ENCODE data around the gene CDC42EP4. TPM values are rescaled to one million over a fixed set of nuclear protein-coding genes. Genes with fewer than 3 reads are reported as not detected.
A peak's percentile ranks its signal among the peaks of the same experiment; 100 is the strongest.

Gene CDC42EP4
- total RNA-seq, 2 donors from 2014 or later: 1.1 to 1.7 TPM

DNA sequence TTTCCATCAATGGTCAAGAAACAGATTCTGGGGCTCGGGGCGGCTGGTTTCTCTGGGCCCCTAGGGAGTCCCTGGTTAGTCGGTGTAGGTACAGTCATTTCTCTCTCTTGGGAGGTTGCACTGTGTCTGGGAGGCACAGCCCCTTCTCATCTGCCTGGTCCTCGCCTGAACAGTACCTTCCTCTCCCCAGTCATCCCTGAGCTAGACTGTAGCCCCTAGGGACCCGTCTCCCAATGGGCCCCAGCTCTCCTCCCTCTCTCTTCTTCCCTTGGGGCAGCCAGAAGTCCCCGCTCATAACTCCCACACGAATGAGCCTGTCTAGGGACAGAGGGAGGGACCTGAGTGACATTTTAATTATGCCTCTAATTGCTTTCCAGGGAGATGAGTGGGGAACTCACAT lies 29.9 kb downstream of the CDC42EP4 start:
- no peaks in the 10 kb centered on the region for H3K9me3 Mint-ChIP-seq
- peaks cover 0 to 5% of the 10 kb centered on the region in 2 donors for H3K27me3 Mint-ChIP-seq
- no peak overlapping the region for H3K27ac Mint-ChIP-seq
- DNase-seq (ENCODE audit: low spot score) (no peak), ATAC-seq (peak in 1 of 2 donors; percentile 22)
- no peaks in the 10 kb centered on the region for H3K4me1 Mint-ChIP-seq (ENCODE audit: low read depth in 2 of 2)
- H3K4me3 Mint-ChIP-seq: no peak overlapping the region
- no peaks in the 10 kb centered on the region for H3K36me3 Mint-ChIP-seq

GRCh38 chr17:73280191-73280590 lies 31.6 kb downstream of the CDC42EP4 start:
- Mint-ChIP-seq H3K27me3 (peaks cover 0 to 5% of the 10 kb centered on the region in 2 donors), H3K9me3 (no peaks in the 10 kb centered on the region), H3K4me1 (ENCODE audit: low read depth in 2 of 2) (no peaks in the 10 kb centered on the region), H3K36me3 (no peaks in the 10 kb centered on the region), H3K4me3 (no peak overlapping the region), H3K27ac (no peak overlapping the region)
- ATAC-seq (no peak), DNase-seq (ENCODE audit: low spot score) (no peak)

DNA sequence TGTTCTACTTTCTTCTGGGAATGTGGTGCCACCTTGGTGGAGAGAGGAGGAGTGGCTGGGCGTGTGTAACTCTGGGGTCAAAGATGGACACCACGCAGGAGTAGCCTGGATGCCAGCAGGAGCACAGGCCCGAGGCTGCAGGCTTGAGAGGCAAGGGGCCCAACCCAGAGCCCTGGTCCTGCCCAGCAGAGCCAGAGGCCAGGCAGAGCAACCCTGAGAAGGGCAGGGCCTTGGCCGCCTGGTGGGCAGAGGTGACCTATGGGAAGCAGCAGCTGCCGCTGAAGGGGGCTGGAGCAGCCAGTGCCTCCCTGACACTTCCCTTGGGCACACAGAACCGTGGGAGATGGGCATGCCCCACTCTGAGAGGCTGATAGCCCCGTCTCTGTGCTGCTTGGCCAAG lies 32.1 kb downstream of the CDC42EP4 start:
- H3K27ac Mint-ChIP-seq: no peak overlapping the region
- H3K4me1 Mint-ChIP-seq (ENCODE audit: low read depth in 2 of 2): no peaks in the 10 kb centered on the region
- H3K36me3 Mint-ChIP-seq: no peaks in the 10 kb centered on the region
- ATAC-seq (no peak), DNase-seq (ENCODE audit: low spot score) (no peak)
- peaks cover 0 to 7% of the 10 kb centered on the region in 2 donors for H3K27me3 Mint-ChIP-seq
- no peak overlapping the region for H3K4me3 Mint-ChIP-seq
- H3K9me3 Mint-ChIP-seq: no peaks in the 10 kb centered on the region

- no peaks in the 10 kb centered on the region for H3K9me3 Mint-ChIP-seq
- DNase-seq (ENCODE audit: low spot score): no peak
- H3K27ac Mint-ChIP-seq: no peak overlapping the region
- ATAC-seq: peak in 1 of 2 donors; percentile 32
- peaks cover 0 to 7% of the 10 kb centered on the region in 2 donors for H3K27me3 Mint-ChIP-seq
- H3K4me3 Mint-ChIP-seq: no peak overlapping the region
- no peaks in the 10 kb centered on the region for H3K4me1 Mint-ChIP-seq (ENCODE audit: low read depth in 2 of 2)
- no peaks in the 10 kb centered on the region for H3K36me3 Mint-ChIP-seq
Observed at GRCh38 chr17:73278465-73279453, 33.0 kb downstream of the CDC42EP4 start.

DNA sequence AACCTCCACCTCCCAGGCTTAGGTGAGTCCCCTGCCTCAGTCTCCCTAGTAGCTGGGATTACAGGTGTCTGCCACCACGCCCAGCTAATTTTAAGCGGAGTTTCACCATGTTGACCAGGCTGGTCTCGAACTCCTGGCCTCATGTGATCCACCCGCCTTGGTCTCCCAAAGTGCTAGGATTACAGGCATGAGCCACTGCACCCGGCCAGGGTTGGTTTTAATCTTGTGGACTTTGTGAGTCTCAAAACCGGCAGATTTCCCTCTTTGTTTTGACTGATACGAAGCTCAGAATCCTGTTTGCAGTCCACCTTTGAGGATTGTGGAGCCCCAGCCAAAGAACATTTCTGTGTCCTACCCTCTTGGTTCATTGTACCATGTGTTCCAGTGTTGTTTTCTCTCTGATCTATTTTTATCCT lies 33.7 kb downstream of the CDC42EP4 start:
- Mint-ChIP-seq H3K9me3 (no peaks in the 10 kb centered on the region), H3K27ac (no peak overlapping the region), H3K27me3 (peaks cover 0 to 7% of the 10 kb centered on the region in 2 donors), H3K4me3 (no peak overlapping the region), H3K36me3 (no peaks in the 10 kb centered on the region), H3K4me1 (ENCODE audit: low read depth in 2 of 2) (no peaks in the 10 kb centered on the region)
- ATAC-seq (no peak), DNase-seq (ENCODE audit: low spot score) (no peak)

DNA sequence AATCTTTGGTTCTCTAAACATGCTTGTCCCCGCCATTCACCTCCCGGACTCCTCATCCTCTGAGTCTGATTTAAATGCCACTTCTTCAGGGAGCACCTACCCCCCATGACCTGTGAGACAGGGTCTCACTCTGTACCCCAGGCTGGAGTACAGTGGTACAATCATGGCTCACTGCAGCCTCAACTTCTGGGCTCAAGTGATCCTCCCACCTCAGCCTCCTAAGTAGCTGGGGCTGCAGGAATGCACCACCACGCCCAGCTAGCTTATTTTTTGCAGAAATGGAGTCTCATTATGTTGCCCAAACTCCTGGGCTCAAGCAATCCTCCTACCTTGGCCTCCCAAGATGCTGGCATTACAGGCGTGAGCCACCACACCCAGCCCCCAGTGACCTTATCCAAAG lies 37.3 kb downstream of the CDC42EP4 start:
- DNase-seq (ENCODE audit: low spot score): no peak
- H3K36me3 Mint-ChIP-seq: no peaks in the 10 kb centered on the region
- no peaks in the 10 kb centered on the region for H3K9me3 Mint-ChIP-seq
- H3K4me3 Mint-ChIP-seq: no peak overlapping the region
- no peak for ATAC-seq
- H3K4me1 Mint-ChIP-seq (ENCODE audit: low read depth in 2 of 2): no peaks in the 10 kb centered on the region
- H3K27ac Mint-ChIP-seq: no peak overlapping the region
- peaks cover 0 to 7% of the 10 kb centered on the region in 2 donors for H3K27me3 Mint-ChIP-seq

GRCh38 chr17:73272906-73273218 lies 38.9 kb downstream of the CDC42EP4 start:
- H3K9me3 Mint-ChIP-seq: no peaks in the 10 kb centered on the region
- H3K36me3 Mint-ChIP-seq: no peaks in the 10 kb centered on the region
- peaks cover 0 to 3% of the 10 kb centered on the region in 2 donors for H3K27me3 Mint-ChIP-seq
- ATAC-seq: no peak
- no peak overlapping the region for H3K27ac Mint-ChIP-seq
- no peak overlapping the region for H3K4me3 Mint-ChIP-seq
- no peak for DNase-seq (ENCODE audit: low spot score)
- H3K4me1 Mint-ChIP-seq (ENCODE audit: low read depth in 2 of 2): no peaks in the 10 kb centered on the region

- Mint-ChIP-seq H3K4me1 (ENCODE audit: low read depth in 2 of 2) (no peaks in the 10 kb centered on the region), H3K27ac (no peak overlapping the region), H3K4me3 (no peak overlapping the region), H3K9me3 (no peaks in the 10 kb centered on the region), H3K27me3 (peaks cover 0 to 3% of the 10 kb centered on the region in 2 donors), H3K36me3 (no peaks in the 10 kb centered on the region)
- ATAC-seq: no peak
- DNase-seq (ENCODE audit: low spot score): no peak
Observed at GRCh38 chr17:73271072-73271471, 40.7 kb downstream of the CDC42EP4 start.

GRCh38 chr17:73269791-73270190 lies 42.0 kb downstream of the CDC42EP4 start:
- DNase-seq (ENCODE audit: low spot score) (no peak), ATAC-seq (no peak)
- H3K27me3 Mint-ChIP-seq: peaks cover 0 to under 1% of the 10 kb centered on the region in 2 donors
- no peaks in the 10 kb centered on the region for H3K9me3 Mint-ChIP-seq
- H3K36me3 Mint-ChIP-seq: no peaks in the 10 kb centered on the region
- no peak overlapping the region for H3K4me3 Mint-ChIP-seq
- no peaks in the 10 kb centered on the region for H3K4me1 Mint-ChIP-seq (ENCODE audit: low read depth in 2 of 2)
- no peak overlapping the region for H3K27ac Mint-ChIP-seq

GRCh38 chr17:73269329-73269615 lies 42.5 kb downstream of the CDC42EP4 start:
- H3K4me1 Mint-ChIP-seq (ENCODE audit: low read depth in 2 of 2): no peaks in the 10 kb centered on the region
- no peak for ATAC-seq
- no peaks in the 10 kb centered on the region for H3K9me3 Mint-ChIP-seq
- H3K27ac Mint-ChIP-seq: no peak overlapping the region
- no peaks in the 10 kb centered on the region for H3K36me3 Mint-ChIP-seq
- no peak overlapping the region for H3K4me3 Mint-ChIP-seq
- DNase-seq (ENCODE audit: low spot score): no peak
- no peaks in the 10 kb centered on the region for H3K27me3 Mint-ChIP-seq

- DNase-seq (ENCODE audit: low spot score) (no peak), ATAC-seq (peak; percentile 66 to 71)
- H3K36me3 Mint-ChIP-seq: no peaks in the 10 kb centered on the region
- no peak overlapping the region for H3K27ac Mint-ChIP-seq
- no peak overlapping the region for H3K4me3 Mint-ChIP-seq
- H3K4me1 Mint-ChIP-seq (ENCODE audit: low read depth in 2 of 2): no peaks in the 10 kb centered on the region
- no peaks in the 10 kb centered on the region for H3K9me3 Mint-ChIP-seq
- no peaks in the 10 kb centered on the region for H3K27me3 Mint-ChIP-seq
Observed at GRCh38 chr17:73268582-73269328, 43.0 kb downstream of the CDC42EP4 start.

- Mint-ChIP-seq H3K9me3 (no peaks in the 10 kb centered on the region), H3K4me1 (ENCODE audit: low read depth in 2 of 2) (no peaks in the 10 kb centered on the region), H3K27ac (no peak overlapping the region), H3K27me3 (no peaks in the 10 kb centered on the region), H3K36me3 (no peaks in the 10 kb centered on the region), H3K4me3 (no peak overlapping the region)
- no peak for DNase-seq (ENCODE audit: low spot score)
- no peak for ATAC-seq
Observed at GRCh38 chr17:73267648-73268537, 43.9 kb downstream of the CDC42EP4 start.

DNA sequence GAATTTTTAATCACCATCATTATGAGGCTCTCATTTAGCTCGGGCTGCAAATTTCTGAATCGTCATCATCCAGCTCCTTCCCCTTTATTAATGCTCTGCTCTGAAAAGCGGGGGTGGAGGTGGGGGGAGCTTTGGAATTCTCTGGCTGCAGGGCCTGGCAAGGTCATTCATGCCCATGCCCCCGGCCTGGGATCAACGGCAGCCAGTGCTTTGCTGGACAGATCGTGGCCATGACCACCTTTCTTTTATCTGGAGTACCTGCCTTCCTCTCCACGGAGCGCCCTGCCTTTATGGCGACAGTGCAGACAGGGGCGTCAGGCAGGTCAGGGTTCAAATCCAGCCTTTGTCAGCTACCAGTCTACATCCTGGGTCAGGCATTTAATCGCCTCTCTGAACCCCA lies 45.0 kb downstream of the CDC42EP4 start:
- Mint-ChIP-seq H3K27ac (no peak overlapping the region), H3K36me3 (no peaks in the 10 kb centered on the region), H3K9me3 (no peaks in the 10 kb centered on the region), H3K27me3 (no peaks in the 10 kb centered on the region), H3K4me1 (ENCODE audit: low read depth in 2 of 2) (no peaks in the 10 kb centered on the region), H3K4me3 (no peak overlapping the region)
- DNase-seq (ENCODE audit: low spot score): no peak
- ATAC-seq: no peak

Measured in natural killer cell treated with Interleukin-12 subunit alpha and Interleukin-12 subunit beta and Interleukin-15 and Interleukin-18, amount 100 ng/mL, for 72 hours (primary cell).